Measurements from ENCODE around the gene HMGB4.

Gene HMGB4

DNA sequence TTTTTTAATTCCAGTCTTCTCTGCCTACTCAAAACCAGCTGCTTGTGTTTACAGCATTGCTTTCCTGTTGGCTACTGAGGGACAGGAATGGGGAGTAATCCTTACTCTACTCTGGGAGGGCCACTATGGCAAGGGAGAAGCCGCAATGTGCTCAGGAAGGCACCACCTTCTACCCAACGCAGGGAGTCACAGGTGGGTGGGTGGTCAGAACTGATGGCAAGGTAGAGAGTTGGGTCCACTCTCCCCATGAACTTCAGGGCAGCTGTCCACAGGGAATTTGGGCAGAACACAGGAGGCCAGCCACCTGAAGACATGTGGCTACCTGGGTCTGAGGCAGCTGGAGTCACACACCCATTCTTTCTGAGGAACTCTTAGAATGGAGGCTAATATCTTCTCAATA is 40.5 kb upstream of the HMGB4 start:
- DNase-seq (ENCODE audit: low read depth, low spot score): no peak
- Histone ChIP-seq H3K9me3 (ENCODE audit: low read depth, low read length) (no peaks in the 10 kb centered on the region), H3K9ac (ENCODE audit: insufficient read length) (no peak overlapping the region), H3K27ac (no peak overlapping the region), H3K4me3 (no peak overlapping the region), H3K36me3 (ENCODE audit: insufficient read depth, low read length) (no peaks in the 10 kb centered on the region)
- TF ChIP-seq FOXP2 (optimal IDR thresholded peaks at IDR 0.05; ENCODE audit: control extremely low read depth, extremely low read length, insufficient read depth): no peak
- TF ChIP-seq POLR2AphosphoS5 (IDR thresholded peaks at IDR 0.05; ENCODE audit: borderline replicate concordance, low read depth, low read length): no peak
- no peak for TF ChIP-seq EZH2 (IDR thresholded peaks at IDR 0.05)

DNA sequence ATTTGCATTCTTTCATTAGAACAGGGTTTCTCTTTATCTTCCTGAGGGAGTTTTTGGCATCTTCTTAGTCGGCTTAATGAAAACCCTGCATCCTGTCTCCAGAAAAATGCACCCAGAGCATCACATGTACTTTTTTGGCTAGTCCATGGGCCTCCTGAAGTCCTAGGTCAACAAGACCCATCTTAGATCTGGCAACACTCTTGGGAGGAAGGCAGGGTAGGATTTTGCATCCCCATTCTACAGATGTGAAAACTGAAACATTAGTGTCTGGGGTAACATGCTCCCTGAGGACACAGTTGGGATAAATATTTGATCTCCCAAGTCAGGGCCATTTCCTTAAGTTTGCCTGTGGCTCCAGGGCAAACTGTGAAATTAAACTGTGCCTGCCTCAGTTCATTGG is 40.0 kb upstream of the HMGB4 start:
- H3K9ac ChIP-seq (ENCODE audit: insufficient read length): no peak overlapping the region
- H3K36me3 ChIP-seq (ENCODE audit: insufficient read depth, low read length): no peaks in the 10 kb centered on the region
- no peak for DNase-seq (ENCODE audit: low read depth, low spot score)
- H3K4me3 ChIP-seq: no peak overlapping the region
- TF ChIP-seq POLR2AphosphoS5 (IDR thresholded peaks at IDR 0.05; ENCODE audit: borderline replicate concordance, low read depth, low read length) (no peak), EZH2 (IDR thresholded peaks at IDR 0.05) (no peak), FOXP2 (optimal IDR thresholded peaks at IDR 0.05; ENCODE audit: control extremely low read depth, extremely low read length, insufficient read depth) (no peak)
- no peak overlapping the region for H3K27ac ChIP-seq
- no peaks in the 10 kb centered on the region for H3K9me3 ChIP-seq (ENCODE audit: low read depth, low read length)

DNA sequence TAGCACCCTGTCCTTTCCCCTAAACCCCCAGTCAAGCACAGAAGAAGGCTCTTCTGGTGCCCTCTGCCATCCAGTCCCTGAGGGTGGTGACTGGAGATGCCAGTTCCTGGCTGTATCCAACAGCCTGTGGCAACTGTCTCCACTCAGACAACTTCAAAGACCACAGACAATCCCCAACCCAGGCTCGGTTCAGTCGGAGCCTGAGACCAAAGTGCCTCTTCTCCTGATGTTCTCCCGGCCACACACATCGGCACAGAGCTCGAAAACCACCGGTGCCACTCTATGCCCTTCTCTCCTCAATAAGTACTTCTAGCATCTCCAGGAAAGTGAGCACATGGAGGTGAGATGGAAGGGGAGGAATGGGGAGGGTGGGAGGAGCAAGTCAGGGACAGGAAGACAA is 39.6 kb upstream of the HMGB4 start:
- H3K4me3 ChIP-seq: no peak overlapping the region
- no peak overlapping the region for H3K9ac ChIP-seq (ENCODE audit: insufficient read length)
- no peak for DNase-seq (ENCODE audit: low read depth, low spot score)
- H3K36me3 ChIP-seq (ENCODE audit: insufficient read depth, low read length): no peaks in the 10 kb centered on the region
- no peak overlapping the region for H3K27ac ChIP-seq
- no peak for TF ChIP-seq EZH2 (IDR thresholded peaks at IDR 0.05)
- TF ChIP-seq POLR2AphosphoS5 (IDR thresholded peaks at IDR 0.05; ENCODE audit: borderline replicate concordance, low read depth, low read length): no peak
- no peak for TF ChIP-seq FOXP2 (optimal IDR thresholded peaks at IDR 0.05; ENCODE audit: control extremely low read depth, extremely low read length, insufficient read depth)
- no peaks in the 10 kb centered on the region for H3K9me3 ChIP-seq (ENCODE audit: low read depth, low read length)

DNA sequence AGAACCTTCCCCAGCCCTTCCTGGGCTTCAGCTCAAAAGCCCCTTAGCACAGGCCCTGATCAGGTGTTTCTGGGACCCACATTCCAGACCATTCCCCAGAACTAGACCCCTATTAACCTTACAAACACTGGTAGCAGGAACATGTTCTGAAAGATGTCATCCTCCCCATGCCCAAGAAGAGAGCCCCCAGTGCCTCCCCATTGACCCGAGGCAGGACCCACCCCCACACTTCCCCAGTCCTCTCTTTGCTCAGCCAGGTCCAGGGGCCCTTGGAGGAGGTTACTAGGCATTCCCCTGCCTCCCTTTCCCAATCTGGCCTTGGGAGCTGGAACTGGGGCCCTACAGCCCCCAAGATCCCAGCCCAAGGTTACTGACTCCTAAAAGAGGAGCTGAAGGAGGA is 38.9 kb upstream of the HMGB4 start:
- no peak overlapping the region for H3K27ac ChIP-seq
- H3K9me3 ChIP-seq (ENCODE audit: low read depth, low read length): no peaks in the 10 kb centered on the region
- no peak overlapping the region for H3K4me3 ChIP-seq
- DNase-seq (ENCODE audit: low read depth, low spot score): no peak
- no peak overlapping the region for H3K9ac ChIP-seq (ENCODE audit: insufficient read length)
- no peak for TF ChIP-seq EZH2 (IDR thresholded peaks at IDR 0.05)
- TF ChIP-seq FOXP2 (optimal IDR thresholded peaks at IDR 0.05; ENCODE audit: control extremely low read depth, extremely low read length, insufficient read depth): no peak
- TF ChIP-seq POLR2AphosphoS5 (IDR thresholded peaks at IDR 0.05; ENCODE audit: borderline replicate concordance, low read depth, low read length): no peak
- no peaks in the 10 kb centered on the region for H3K36me3 ChIP-seq (ENCODE audit: insufficient read depth, low read length)

DNA sequence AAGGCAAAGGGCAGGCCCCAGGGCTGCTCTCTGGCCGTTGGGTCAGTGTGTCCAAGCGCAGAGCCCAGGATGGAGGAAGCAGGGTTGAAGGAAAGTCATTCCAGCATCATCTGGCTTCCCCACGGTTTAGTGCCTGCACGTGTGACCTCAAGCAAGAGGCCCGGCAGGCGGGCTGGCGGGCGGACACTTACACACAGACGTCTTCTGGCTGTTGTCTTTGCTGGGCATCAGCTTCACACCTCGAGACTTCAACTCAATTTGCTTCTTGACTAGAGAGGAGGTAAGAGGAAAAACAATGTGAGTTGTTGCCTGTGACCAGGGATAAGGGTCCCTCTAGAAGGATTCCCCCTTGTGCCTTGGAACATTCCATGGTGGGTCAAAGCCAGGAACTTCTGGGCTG is 38.4 kb upstream of the HMGB4 start:
- Histone ChIP-seq H3K4me3 (no peak overlapping the region), H3K27ac (no peak overlapping the region), H3K9ac (ENCODE audit: insufficient read length) (no peak overlapping the region), H3K9me3 (ENCODE audit: low read depth, low read length) (no peaks in the 10 kb centered on the region), H3K36me3 (ENCODE audit: insufficient read depth, low read length) (no peaks in the 10 kb centered on the region)
- TF ChIP-seq EZH2 (IDR thresholded peaks at IDR 0.05) (no peak), FOXP2 (optimal IDR thresholded peaks at IDR 0.05; ENCODE audit: control extremely low read depth, extremely low read length, insufficient read depth) (no peak), POLR2AphosphoS5 (IDR thresholded peaks at IDR 0.05; ENCODE audit: borderline replicate concordance, low read depth, low read length) (no peak)
- no peak for DNase-seq (ENCODE audit: low read depth, low spot score)

DNA sequence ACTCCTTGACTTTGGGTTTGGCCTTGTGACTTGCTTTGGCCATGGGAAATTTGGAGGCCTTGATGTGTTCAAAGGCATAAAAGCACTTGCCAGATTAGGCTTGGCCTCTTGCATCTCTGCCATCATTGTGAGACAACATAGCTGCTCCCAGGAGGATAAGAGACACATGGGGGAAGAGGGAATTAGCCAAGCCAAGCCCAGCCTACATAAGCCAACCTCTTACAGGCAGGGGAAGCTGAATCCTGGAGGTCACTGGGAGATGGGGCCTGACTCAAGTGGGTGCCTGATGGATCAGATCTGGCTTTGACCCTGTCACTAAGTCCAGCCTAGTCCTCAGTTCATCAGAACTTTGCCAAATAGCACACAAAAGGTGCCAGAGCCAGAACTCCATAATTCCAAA is 37.6 kb upstream of the HMGB4 start:
- no peak for DNase-seq (ENCODE audit: low read depth, low spot score)
- Histone ChIP-seq H3K27ac (no peak overlapping the region), H3K4me3 (no peak overlapping the region), H3K9me3 (ENCODE audit: low read depth, low read length) (no peaks in the 10 kb centered on the region), H3K36me3 (ENCODE audit: insufficient read depth, low read length) (no peaks in the 10 kb centered on the region), H3K9ac (ENCODE audit: insufficient read length) (no peak overlapping the region)
- TF ChIP-seq POLR2AphosphoS5 (IDR thresholded peaks at IDR 0.05; ENCODE audit: borderline replicate concordance, low read depth, low read length) (no peak), FOXP2 (optimal IDR thresholded peaks at IDR 0.05; ENCODE audit: control extremely low read depth, extremely low read length, insufficient read depth) (no peak)

DNA sequence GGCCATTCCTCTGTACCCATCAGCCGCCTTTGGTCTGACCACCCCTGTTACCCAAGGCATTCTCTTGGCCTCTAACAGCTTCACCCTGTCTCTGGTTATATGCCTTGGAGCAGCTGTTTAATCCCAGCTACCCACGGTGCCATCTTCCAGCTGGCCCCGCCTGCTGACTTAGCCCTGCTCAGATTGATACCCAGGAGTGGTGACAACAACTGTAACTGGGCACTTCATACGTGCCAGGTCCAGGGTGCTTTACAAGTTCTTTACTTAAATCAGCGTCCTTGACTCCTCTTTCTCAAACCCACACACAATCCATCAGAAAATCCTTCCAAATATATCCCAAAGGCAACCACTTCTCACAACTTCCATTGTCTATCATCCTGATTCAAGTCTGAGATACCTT is 37.2 kb upstream of the HMGB4 start:
- H3K27ac ChIP-seq: no peak overlapping the region
- no peak for TF ChIP-seq EZH2 (IDR thresholded peaks at IDR 0.05)
- no peak for TF ChIP-seq FOXP2 (optimal IDR thresholded peaks at IDR 0.05; ENCODE audit: control extremely low read depth, extremely low read length, insufficient read depth)
- no peak for TF ChIP-seq POLR2AphosphoS5 (IDR thresholded peaks at IDR 0.05; ENCODE audit: borderline replicate concordance, low read depth, low read length)
- DNase-seq (ENCODE audit: low read depth, low spot score): no peak
- H3K4me3 ChIP-seq: no peak overlapping the region
- no peak overlapping the region for H3K9ac ChIP-seq (ENCODE audit: insufficient read length)
- H3K9me3 ChIP-seq (ENCODE audit: low read depth, low read length): no peaks in the 10 kb centered on the region
- no peaks in the 10 kb centered on the region for H3K36me3 ChIP-seq (ENCODE audit: insufficient read depth, low read length)

DNA sequence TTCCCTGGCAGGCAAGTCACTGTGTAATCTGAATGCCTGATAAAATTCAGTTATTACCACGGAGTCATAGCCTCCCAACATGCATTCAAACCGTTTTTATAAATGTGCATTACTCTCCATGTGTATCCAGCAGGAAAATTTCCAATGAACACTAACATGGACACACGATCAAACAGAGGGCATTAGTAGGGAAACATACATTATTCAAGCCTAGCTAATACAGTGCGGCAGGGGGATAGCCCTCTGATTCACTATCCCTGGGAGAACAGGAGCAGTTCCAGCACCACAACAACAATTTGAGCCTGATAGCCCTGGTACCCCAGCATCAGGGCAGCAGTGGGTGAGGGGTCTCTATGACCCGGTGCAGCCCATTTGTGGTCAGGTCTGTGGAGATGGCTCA is 35.8 kb upstream of the HMGB4 start:
- Histone ChIP-seq H3K4me3 (no peak overlapping the region), H3K9ac (ENCODE audit: insufficient read length) (no peak overlapping the region), H3K36me3 (ENCODE audit: insufficient read depth, low read length) (no peaks in the 10 kb centered on the region), H3K27ac (no peak overlapping the region), H3K9me3 (ENCODE audit: low read depth, low read length) (no peaks in the 10 kb centered on the region)
- TF ChIP-seq POLR2AphosphoS5 (IDR thresholded peaks at IDR 0.05; ENCODE audit: borderline replicate concordance, low read depth, low read length) (no peak), FOXP2 (optimal IDR thresholded peaks at IDR 0.05; ENCODE audit: control extremely low read depth, extremely low read length, insufficient read depth) (no peak), EZH2 (IDR thresholded peaks at IDR 0.05) (no peak)
- no peak for DNase-seq (ENCODE audit: low read depth, low spot score)

DNA sequence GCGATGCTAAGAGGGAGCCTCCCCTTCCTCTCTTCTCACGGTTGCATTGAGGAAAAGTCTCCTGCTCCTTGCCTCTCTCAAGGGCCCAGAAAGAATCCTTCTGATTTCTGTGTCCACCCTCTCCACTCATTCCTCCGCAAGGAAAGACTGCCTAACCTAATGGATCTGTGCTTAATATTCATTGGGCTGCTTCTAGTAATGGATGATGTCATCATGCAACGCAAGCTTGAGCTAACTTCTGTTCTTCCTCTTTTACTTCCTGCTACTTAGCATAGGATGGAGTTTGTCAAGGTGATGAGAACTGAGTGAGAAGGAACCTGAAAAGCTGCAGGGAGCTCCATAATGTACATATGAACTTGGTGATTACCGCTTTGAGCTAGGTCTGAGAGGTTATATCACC is 35.2 kb upstream of the HMGB4 start:
- TF ChIP-seq EZH2 (IDR thresholded peaks at IDR 0.05) (no peak), FOXP2 (optimal IDR thresholded peaks at IDR 0.05; ENCODE audit: control extremely low read depth, extremely low read length, insufficient read depth) (no peak), POLR2AphosphoS5 (IDR thresholded peaks at IDR 0.05; ENCODE audit: borderline replicate concordance, low read depth, low read length) (no peak)
- DNase-seq (ENCODE audit: low read depth, low spot score): no peak
- no peak overlapping the region for H3K4me3 ChIP-seq

More for the DNA sequence above, 35.2 kb upstream of the HMGB4 start:
- Histone ChIP-seq H3K36me3 (ENCODE audit: insufficient read depth, low read length) (no peaks in the 10 kb centered on the region), H3K9ac (ENCODE audit: insufficient read length) (no peak overlapping the region), H3K9me3 (ENCODE audit: low read depth, low read length) (no peaks in the 10 kb centered on the region), H3K27ac (no peak overlapping the region)

All from SK-N-MC (cell line).